ENCODE results near the gene SH2D3C. TPM values are rescaled to one million over a fixed set of nuclear protein-coding genes. Genes with fewer than 3 reads are reported as not detected.

SH2D3C gene
- total and polyA plus RNA-seq, 2 of the 8 experiments (the other 6 are each of a cell fraction or from before 2014, with no cell fraction given): 6.4 to 8.1 TPM

DNA sequence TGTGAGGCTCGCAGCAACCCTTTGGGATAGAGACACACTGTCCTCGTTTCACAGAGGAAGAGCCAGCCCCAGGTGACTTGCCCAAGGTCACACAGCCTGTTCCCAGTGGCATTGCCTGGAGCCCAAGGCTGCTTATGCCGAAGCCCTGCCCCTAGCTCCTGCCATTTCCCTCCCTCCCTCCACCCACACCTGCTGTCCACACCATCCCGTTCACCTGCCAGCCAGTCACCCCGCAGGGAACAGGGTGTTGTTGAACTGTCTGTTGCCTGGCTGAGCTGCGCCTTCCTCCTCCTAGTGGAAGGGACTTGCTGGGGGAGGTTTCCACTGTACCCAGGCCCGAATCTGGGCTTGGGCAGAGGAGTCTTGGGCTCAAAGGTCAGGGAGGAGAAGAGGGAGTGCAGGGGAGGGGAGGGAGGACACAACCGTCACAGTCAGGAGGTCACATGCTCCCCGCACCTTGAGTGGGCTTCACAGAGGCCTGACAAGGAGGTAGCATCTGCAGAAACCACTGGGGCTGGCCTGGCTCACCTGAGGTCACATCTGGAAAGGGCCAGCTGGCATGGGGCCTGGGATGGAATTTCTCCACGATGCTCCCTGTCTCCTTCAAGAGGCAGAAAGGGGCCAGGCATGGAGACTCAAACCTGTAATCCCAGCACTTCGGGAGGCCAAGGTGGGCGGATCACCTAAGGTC is 56.3 kb downstream of the SH2D3C start:
- CTCF ChIA-PET (ENCODE audit: partially characterized antibody): interaction anchor here (1.0 to 1.4 kb wide), 7 partner anchors 9 to 81 kb away, joined by 3 to 7 read pairs (median 4); partner anchors contain the start of gene CDK9
- Histone ChIP-seq H2AFZ (ENCODE audit: low read length) (no peak overlapping the region), H3K4me1 (replicated peaks in 1 of 4; ENCODE audit: control insufficient read depth in 3 of 4, insufficient read depth in 4 of 4, low read length in 3 of 4) (peaks cover 0 to 18% (median 13%) of the 10 kb centered on the region in 4 experiments; a peak in 5 of 7 replicates), H3K4me3 (ENCODE audit: extremely low read depth in 1 of 4, insufficient read depth in 2 of 4, low read depth in 3 of 4, low read length in 4 of 4) (no peak overlapping the region), H4K20me1 (replicated peaks in 1 of 2; ENCODE audit: control insufficient read depth in 1 of 2, insufficient read depth in 2 of 2, low read length in 2 of 2) (no peaks in the 10 kb centered on the region), H2AK5ac (ENCODE audit: low read depth, low read length) (0 out of 2 replicates have a peak overlapping the region, but pooled peaks have one; percentile 10), H4K5ac (ENCODE audit: insufficient read length, low read depth, low read length) (no peak overlapping the region), H2BK20ac (ENCODE audit: low read length) (no peak overlapping the region), H3K27me3 (replicated peaks in 1 of 4; ENCODE audit: control insufficient read depth in 3 of 4, extremely low read depth in 1 of 4, insufficient read depth in 3 of 4, low read length in 3 of 4) (no peaks in the 10 kb centered on the region), H3K23ac (ENCODE audit: insufficient read length) (no peak overlapping the region), H3K23me2 (ENCODE audit: low read depth, low read length) (no peaks in the 10 kb centered on the region), H3K79me1 (ENCODE audit: low read depth, low read length) (no peaks in the 10 kb centered on the region), H3K4ac (replicated peaks; ENCODE audit: insufficient read length, low read depth, low read length) (peak overlapping the region; percentile 54), H2BK15ac (ENCODE audit: low read length) (0 out of 2 replicates have a peak overlapping the region, but pooled peaks have one; percentile 19), H3K36me3 (ENCODE audit: control insufficient read depth in 2 of 4, insufficient read depth in 4 of 4, low read length in 3 of 4) (no peaks in the 10 kb centered on the region), H3K9ac (replicated peaks in 1 of 4; ENCODE audit: extremely low read depth in 1 of 4, low read depth in 3 of 4, low read length in 3 of 4) (no peak overlapping the region), H3K79me2 (ENCODE audit: control insufficient read depth in 1 of 2, insufficient read depth in 2 of 2, low read length in 2 of 2) (no peaks in the 10 kb centered on the region), H2BK5ac (ENCODE audit: low read depth, low read length) (no peak overlapping the region), H2BK12ac (ENCODE audit: low read depth, low read length) (0 out of 2 replicates have a peak overlapping the region, but pooled peaks have one; percentile 18), H4K8ac (ENCODE audit: extremely low read depth, insufficient read depth, low read length) (no peak overlapping the region), H3K4me2 (ENCODE audit: insufficient read depth in 1 of 2, low read depth in 2 of 2, low read length in 2 of 2) (no peak overlapping the region), H2BK120ac (replicated peaks; ENCODE audit: low read depth, low read length) (no peak overlapping the region), H3K27ac (ENCODE audit: low read depth, low read length) (no peak overlapping the region), H4K91ac (replicated peaks; ENCODE audit: insufficient read length, low read length) (peak overlapping the region; percentile 69), H3K9me3 (ENCODE audit: insufficient read depth in 2 of 2, low read depth in 1 of 2, low read length in 1 of 2) (no peaks in the 10 kb centered on the region), H3K56ac (replicated peaks; ENCODE audit: insufficient read length, low read depth, low read length) (no peak overlapping the region), H3K18ac (ENCODE audit: extremely low read depth, low read length) (no peak overlapping the region), H3K14ac (ENCODE audit: insufficient read length) (no peak overlapping the region)
- DNase-seq (ENCODE audit: low read depth in 1 of 2, low spot score in 2 of 2) (no peak), FAIRE-seq (no peak)
- POLR2A ChIA-PET (ENCODE audit: partially characterized antibody): interaction anchor here (1.1 to 1.6 kb wide), 3 partner anchors 11 to 147 kb away, joined by 3 to 7 read pairs (median 3); partner anchors contain the start of gene CDK9
- no peak for TF ChIP-seq NANOG (IDR thresholded peaks at IDR 0.05; ENCODE audit: insufficient read depth, low read depth, low read length, poor library complexity, severe bottlenecking)
- no peak for TF ChIP-seq CHD1 (IDR thresholded peaks at IDR 0.05; ENCODE audit: low read depth, low read length)
- TF ChIP-seq, protein P1, sequence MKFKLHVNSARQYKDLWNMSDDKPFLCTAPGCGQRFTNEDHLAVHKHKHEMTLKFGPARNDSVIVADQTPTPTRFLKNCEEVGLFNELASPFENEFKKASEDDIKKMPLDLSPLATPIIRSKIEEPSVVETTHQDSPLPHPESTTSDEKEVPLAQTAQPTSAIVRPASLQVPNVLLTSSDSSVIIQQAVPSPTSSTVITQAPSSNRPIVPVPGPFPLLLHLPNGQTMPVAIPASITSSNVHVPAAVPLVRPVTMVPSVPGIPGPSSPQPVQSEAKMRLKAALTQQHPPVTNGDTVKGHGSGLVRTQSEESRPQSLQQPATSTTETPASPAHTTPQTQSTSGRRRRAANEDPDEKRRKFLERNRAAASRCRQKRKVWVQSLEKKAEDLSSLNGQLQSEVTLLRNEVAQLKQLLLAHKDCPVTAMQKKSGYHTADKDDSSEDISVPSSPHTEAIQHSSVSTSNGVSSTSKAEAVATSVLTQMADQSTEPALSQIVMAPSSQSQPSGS (IDR thresholded peaks at IDR 0.05; ENCODE audit: low read length): no peak
- no peak for TF ChIP-seq NRF1 (IDR thresholded peaks at IDR 0.05; ENCODE audit: low read depth, low read length)
- TF ChIP-seq SRF (IDR thresholded peaks at IDR 0.05; ENCODE audit: low read depth, low read length): no peak
- 93% methylated on average over 11 of the region's 12 CpGs; no CpG with 5 or more reads in 1 of the 2 experiments for WGBS, 2 experiments (ENCODE audit: extremely low coverage in 1 of 2, insufficient coverage in 1 of 2, insufficient read length in 1 of 2, insufficient replicate concordance in 2 of 2, low coverage in 1 of 2, low lambda C conversion rate in 2 of 2, missing lambda C conversion rate in 1 of 2)
